ENCODE results near the gene INCENP.

Gene INCENP

DNA sequence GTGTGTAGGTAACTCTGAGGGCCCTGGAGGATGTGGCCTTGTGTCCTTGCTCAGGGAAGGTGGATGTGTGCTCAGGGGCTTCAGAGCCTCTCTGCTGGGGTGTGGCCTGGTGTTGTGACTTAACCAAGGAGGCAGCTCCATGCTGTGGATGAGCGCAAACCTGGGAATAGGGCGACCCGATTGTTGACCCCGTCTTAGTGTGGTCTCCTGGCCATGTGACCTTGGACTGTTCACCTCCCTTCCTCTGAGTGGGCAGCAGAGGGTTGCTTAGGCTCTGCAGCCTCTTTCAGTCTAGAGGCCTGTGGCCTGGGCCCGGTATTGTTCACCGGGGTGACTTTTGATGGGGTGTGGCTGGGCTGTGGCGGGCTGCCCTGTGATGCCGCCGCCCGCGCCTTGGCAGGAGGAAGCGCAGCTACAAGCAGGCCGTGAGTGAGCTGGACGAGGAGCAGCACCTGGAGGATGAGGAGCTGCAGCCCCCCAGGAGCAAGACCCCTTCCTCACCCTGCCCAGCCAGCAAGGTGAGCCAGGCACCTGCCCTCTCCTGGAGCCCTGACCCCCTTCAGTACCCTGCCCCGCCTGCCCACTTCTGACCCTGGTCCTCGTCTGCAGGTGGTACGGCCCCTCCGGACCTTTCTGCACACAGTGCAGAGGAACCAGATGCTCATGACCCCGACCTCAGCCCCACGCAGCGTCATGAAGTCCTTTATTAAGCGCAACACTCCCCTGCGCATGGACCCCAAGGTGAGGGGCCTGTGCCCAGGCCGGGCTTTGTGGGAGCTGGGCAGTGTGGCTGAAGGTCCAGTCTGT, 16.7 kb downstream of the INCENP start:
- FAIRE-seq (no peak), DNase-seq (ENCODE audit: low spot score) (no peak)

DNA sequence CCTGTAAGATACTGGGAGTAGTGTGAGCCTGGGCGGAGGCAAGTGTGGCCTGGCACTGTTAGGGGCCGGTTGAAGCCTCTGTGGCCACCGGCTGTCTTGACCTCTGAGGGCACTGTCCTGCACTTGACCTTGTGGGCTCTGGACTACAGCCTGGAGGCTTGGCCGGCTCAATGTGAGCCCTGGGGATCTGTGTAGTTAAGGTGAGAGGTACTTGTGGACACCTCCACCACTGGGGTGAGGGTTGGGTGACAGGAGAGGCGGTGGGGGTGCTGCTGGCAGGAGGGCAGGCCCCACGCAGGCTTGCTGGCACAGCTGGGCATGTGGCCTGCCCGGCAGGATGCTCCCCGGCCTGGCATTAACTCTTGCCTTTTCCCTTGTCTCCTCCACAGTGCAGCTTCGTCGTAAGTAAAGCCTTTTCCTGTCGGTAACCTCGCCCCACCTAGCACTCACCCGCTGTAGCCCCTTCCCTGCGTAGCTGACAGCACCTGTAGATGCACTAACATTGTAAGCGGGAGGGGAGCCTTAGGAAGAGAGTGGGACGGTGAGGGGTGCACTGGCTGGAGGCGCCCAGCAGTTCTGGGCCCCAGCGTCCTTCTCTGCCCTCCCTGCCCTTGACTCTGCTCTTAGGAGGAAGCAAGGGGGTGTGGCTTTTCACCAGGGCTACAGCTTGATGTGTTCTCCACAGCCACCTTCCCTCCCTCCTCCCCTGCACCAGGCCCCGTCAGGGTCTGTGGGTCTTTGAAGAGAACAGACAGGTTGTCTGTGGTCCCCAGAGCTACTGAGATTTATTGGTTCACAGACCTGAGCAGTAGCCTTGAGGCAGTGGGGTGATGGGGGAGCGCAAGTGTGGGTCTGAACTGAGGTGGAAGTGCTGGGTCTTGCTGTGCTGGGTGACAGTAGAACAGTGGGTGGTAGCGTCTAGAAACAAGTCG, 17.6 kb downstream of the INCENP start:
- DNase-seq (ENCODE audit: low spot score) (no peak), FAIRE-seq (no peak)

DNA sequence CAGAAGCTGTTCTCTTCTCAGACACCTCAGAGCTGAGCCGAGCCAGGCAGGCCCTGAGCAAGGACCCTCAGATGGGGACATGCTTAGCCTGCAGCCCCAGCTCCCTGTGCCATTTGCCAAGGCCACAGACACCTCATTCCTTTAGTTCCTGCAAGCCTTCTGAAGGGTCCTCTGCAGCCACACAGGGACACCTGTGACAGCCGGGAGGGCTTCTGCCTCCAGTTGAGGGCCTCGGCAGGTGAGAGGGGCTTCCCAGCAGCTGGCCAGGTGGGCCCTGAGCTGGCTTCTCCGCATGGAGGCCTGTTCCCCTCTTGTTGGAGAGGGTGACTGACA, 18.2 kb downstream of the INCENP start:
- DNase-seq (ENCODE audit: low spot score) (no peak), FAIRE-seq (no peak)

DNA sequence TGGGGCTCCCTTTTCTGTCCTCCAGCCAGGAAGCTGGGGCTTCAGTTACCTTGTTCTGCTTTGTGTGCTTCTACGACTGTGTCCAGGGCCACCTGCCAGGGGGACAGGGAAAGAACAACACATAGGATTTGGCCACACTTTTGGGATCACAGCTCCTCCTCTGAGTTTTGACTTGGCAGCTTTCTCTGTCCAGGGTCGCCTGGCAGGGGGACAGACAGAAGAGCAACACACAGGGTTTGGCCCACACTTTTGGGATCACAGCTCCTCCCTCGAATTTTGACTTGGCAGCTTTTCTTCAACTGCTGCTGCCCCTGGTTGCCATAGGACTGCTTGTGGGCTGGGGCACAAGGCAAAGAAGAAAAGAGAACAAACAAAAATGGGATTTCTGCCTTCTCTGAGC, 19.1 kb downstream of the INCENP start:
- DNase-seq (ENCODE audit: low spot score), result no peak
- FAIRE-seq, result no peak

DNA sequence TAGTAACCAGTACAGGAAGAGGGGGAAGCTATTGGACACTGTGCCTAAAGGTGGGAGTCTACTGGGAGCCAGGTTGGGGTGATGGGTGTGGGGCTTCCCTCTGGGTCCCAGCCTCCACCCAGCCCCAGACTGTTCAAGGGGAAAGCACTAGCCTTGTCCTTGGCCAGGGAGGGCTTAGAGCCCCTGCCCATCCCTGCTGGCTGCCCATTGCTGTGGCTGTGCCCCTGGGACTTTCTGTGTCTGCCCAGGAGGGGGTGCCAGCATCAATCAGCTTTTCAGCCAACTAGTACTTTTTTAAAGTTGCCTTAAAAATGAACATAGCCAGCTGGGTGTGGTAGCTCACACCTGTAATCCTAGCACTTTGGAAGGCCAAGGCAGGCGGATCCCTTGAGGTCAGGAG, 19.9 kb downstream of the INCENP start:
- FAIRE-seq (no peak), DNase-seq (ENCODE audit: low spot score) (no peak)

DNA sequence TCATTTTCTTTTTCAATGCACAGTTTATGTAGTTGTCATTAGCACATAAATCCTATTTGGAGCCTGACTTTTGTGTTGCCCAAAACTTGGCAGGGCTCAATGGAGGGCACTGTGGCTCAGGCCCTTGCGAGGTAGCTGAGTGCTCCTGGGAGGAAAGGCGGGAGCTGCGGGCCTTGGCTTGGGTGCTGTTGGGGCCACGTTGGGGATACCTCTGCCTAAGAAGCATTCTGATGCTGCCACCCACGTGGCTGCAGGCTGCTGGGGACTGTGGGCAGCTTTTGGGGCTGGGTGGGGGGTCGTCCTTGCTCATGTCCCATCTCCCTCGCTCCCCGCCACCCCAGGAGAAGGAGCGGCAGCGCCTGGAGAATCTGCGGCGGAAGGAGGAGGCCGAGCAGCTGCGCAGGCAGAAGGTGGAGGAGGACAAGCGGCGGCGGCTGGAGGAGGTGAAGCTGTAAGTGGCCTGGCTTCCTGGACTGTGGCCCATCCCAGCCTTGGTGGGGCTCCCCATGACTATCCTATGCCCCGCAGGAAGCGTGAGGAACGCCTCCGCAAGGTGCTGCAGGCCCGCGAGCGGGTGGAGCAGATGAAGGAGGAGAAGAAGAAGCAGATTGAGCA, 20.9 kb downstream of the INCENP start:
- FAIRE-seq (no peak), DNase-seq (ENCODE audit: low spot score) (no peak)

DNA sequence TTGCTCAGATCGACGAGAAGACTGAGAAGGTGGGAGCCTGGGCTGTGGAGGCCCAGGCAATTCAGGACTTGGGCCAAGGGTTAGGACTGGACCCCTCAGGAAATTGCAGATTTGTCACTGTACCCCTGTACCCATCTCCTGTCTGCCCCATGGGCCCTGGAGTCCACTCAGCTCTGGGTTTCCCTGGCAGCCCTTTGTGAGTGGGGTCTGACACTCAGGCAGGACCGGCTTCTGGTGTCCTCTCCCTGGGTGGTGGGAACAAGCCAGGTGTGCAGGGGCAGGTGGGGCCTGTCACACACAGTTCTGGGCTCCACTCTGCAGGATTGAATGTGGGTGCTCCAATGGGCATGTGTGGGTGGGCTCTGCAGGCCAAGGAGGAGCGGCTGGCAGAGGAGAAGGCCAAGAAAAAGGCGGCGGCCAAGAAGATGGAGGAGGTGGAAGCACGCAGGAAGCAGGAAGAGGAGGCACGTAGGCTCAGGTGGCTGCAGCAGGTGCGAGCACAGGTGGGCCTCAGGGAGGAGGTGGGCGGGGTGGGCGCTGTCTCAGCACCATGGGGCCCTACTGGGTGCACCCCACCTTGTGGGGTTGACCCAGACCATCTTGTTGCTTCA, 21.6 kb downstream of the INCENP start:
- no peak for DNase-seq (ENCODE audit: low spot score)
- FAIRE-seq, result no peak

DNA sequence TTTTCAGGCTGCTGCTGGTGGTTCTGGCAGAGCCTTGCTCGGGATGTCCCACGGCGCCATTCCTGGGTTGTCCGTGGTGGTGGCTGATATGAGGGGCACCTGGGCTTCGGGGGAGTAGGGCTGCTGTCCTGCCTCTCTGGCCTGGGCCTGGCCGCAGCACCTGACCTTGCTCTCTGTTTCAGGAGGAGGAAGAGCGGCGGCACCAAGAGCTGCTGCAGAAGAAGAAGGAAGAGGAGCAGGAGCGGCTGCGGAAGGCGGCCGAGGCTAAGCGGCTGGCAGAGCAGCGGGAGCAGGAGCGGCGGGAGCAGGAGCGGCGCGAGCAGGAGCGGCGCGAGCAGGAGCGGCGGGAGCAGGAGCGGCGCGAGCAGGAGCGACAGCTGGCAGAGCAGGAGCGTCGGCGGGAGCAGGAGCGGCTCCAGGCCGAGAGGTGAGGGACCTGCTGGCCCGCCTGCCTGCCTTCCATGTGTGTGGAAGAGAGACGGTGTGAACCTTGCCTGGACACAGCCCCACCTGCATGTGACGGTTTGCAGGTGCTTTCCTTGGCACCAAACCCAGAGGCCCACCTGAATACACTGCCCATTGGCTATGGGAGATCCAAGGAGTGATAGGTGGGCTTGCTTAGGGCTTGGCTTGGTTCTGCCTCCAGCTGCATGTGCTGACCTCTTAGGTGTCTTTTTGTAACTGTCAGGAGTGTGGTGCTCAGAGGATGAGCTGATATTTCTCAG, 22.8 kb downstream of the INCENP start:
- DNase-seq (ENCODE audit: low spot score) (no peak), FAIRE-seq (no peak)

DNA sequence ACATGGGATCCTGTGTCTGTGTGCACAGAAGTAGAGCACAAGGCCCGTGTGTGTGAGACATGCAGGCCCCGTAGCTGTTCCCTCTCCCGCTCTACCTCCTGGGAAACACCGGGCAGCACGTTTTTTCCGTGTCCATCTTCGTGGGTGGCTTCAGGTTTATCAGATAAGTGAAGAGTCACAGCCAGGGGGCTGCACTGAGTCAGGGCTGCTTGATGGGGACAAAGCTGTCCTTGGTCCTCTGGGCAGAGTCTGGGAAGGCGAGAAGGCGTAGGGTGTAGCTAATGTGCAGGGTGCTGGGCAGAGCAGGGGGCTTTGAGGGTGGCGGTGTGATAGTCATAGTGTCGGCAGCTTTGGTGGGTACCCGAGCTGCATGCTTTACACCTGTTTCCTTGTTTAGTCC, 23.7 kb downstream of the INCENP start:
- no peak for FAIRE-seq
- no peak for DNase-seq (ENCODE audit: low spot score)

GRCh38 chr11:62148271-62148980, 24.6 kb downstream of the INCENP start:
- no peak for DNase-seq (ENCODE audit: low spot score)
- no peak for FAIRE-seq

- FAIRE-seq, result no peak
- no peak for DNase-seq (ENCODE audit: low spot score)
Measured at GRCh38 chr11:62149986-62150886, 26.4 kb downstream of the INCENP start.

DNA sequence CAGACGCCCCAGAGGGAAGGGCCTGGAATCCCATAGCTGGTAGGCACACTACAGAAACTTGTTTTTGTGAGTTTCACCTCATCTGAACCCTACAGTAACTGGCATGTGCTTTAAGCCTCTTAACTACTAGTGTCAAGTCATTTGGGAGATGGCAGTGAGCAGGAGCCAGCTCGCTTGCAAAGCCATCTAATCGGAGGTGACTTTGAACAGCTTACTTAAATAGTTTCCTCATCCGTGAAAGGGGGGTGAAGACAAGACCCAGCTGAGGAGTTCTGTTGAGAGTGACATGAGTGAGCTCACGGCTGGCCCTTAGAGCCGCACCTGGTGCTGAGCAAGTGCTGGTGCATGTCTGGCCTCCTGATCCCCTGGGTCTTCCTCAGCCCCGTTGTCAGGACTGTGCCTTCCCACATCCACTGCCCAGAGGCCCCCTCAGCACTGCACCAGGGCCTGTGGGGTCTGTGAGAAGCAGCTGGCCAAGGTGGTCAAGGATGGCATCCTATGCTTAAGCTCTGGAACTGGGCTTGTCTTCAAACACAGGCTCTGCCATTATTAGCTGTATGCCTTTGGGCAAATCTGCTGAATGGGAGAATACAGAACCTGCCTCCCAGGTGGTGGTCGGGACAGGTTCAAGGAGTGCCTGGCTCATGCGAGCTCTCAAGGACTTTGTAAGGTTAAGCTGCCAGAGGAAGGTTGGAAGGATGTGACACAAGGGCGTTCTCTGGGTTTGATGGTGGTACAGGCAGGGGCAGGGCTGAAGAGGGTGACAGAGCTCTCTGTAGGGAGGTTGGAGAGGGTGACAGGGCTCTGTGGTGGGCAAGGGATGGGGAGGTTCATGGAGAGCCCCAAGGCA, 27.3 kb downstream of the INCENP start:
- DNase-seq (ENCODE audit: low spot score) (no peak), FAIRE-seq (no peak)

GRCh38 chr11:62151737-62152102, 27.9 kb downstream of the INCENP start:
- FAIRE-seq, result no peak
- no peak for DNase-seq (ENCODE audit: low spot score)

GRCh38 chr11:62152245-62153086, 28.7 kb downstream of the INCENP start:
- DNase-seq (ENCODE audit: low spot score) (no peak), FAIRE-seq (no peak)

DNA sequence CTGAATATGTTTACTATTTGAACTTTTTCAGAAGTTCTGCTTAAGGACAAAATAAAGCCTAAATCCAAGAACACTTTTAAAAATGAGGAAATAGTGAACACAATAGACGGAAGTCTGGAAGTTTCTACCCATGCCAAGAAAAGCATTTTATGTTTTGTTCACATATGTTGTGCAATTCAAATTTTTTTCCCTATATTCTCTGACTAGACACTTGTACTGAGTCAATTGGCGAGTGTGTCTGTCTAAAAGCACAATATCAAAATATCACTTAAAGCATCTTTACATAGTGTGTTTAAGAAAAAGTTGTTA, 29.2 kb downstream of the INCENP start:
- no peak for DNase-seq (ENCODE audit: low spot score)

DNA sequence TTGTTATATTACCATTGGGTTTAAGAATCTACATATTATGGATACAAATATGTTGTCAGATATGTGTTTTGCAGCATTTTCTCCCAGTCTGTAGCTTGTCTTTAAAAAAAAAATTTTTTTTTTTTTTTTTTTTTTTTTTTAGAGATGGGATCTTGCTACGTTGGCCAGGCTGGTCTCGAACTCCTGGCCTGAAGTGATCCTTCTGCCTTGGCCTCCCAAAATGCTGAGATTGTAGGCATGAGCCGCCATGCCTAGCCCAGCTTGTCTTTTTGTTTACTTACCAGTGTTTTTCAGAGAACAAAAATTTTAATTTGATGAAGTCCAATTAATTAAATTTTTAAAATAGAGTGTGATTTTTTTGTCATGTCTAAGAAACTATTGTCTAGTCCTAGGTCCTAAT, 29.8 kb downstream of the INCENP start:
- DNase-seq (ENCODE audit: low spot score), result no peak
- FAIRE-seq, result no peak

More for the DNA sequence above, 29.2 kb downstream of the INCENP start:
- no peak for FAIRE-seq

DNA sequence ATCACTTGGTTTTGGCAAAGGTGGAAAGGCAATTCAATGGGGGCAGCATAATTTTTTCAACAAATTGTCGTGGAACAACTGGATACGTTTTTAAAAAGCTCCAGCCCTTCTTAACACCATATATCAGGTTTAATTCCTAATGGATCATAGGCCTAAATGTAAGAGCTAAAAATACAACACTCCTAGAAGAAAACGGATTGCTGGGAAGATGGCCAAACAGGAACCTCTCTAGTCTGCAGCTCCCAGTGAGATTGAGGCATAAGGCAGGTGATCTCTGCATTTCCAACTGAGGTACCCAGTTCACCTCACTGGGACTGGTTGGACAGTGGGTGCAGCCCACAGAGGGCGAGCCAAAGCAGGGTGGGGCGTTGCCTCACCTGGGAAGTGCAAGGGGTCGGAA, 33.8 kb downstream of the INCENP start:
- FAIRE-seq (no peak), DNase-seq (ENCODE audit: low spot score) (no peak)

DNA sequence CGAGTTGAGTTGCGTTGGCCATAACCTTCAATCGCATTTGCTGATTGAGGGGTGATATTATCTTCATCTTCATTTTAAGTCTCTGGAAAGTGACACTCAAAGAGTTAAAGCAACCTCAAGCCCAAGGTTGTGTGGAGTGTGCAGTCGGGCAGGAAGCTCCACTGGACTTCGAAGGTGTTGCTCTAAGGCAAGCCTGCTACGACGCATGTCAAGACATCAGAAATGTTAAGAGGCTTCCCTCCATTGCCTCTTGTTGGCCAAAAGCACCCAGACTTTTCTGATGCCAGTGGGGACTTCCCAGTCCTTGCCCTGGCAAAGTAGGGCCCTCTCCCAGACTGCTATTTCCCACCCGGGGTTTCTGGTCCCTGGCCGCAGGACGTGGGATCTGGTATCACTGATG, 42.6 kb downstream of the INCENP start:
- FAIRE-seq (no peak), DNase-seq (ENCODE audit: low spot score) (no peak)
